GM18861 (cell line): ENCODE results near the gene SSTR3.
"Not testable (repeated sequence)": the region's sequence is repeated elsewhere in the genome, so short reads cannot be mapped to it uniquely, and the experiment has no call there.

ENCODE experiments used
- ATAC-seq: cut with Tn5 transposase; IDR thresholded peaks from one replicate; pipeline ENCODE4 v1.9.1; 2021; ENCODE audit not compliant: unreplicated experiment

SSTR3 gene

DNA sequence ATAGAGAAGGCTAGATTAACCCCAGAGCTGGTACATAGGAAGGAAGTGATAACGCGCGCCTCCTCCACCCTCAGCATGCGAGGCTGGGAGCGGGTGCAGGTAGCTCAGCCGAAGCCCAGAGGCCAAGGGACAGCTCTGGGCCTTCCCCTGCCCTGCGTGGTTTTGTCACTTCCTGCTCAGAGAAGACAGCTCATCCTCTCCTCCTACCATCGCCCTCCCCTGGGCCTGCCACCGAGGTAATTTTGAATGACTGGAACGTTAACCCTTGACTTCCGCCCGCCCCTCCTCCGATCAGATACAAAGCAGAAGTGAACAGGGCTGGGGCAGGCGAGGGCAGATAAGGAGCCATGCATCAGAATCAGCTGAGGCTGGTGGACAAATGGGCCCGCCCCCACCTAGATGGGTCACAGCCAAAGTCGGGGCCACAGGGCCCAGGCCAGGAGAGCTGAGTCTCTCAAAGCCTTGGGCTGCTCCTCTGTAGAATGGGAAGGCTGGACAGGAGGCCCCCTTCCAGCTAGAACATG is 30.2 kb upstream of the SSTR3 start:
- peak; percentile 48 for ATAC-seq

DNA sequence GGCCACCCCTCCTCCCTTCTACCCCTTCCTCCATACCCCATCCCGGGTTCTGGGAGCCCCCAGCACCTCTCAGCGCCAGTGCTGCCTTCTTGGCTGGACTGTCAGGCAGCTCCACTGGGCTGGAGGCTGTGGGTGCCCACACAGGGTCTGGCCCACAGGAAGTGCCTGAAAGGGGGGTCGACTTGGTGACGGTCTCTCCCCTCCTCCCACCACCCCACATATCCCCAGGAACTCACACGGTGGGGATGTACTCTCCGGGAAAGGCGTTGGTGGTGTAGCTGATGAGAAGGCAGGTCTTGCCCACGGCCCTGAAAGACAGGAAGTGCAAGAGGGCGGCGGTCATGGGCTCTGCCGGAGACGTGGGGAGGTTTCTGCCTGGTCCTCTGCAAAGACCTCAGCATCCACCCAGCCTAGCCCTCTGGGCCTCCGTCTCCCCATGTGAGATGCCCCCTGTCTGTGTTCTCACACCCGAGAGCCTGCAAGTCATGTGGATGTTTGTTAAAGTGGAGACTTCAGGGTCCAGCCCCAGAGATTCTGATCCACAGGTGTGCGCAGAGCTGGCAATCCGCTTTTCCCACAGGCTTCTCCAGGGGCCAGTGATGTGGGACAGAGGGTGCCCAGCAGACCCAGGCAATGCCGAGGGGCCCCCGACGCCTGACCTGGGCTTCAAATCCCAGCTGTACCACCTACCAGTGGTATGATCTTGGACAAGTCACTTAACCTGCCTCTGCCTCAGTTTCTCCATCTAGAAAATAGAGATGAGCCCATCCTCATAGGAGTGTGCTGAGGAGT is 29.3 kb upstream of the SSTR3 start:
- ATAC-seq, result no peak

DNA sequence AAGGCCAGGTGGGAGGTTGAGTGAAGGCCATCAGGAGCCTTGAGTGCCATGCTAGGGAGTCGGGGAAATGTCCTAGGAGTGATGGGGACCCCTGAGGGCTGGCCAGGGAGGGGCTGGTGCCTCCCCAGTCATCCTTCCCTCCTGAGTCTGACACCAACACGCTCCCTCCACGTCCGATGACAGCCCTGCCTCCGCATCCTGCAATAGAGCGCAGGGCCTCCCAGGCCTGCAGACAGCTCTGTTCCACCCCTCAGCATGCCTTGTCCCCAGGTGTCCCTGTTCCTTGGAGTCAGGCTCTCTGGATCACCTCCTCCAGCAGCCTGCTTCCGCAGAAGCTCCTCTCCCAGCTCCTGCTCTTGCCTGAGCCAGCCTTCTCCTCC is 28.7 kb upstream of the SSTR3 start:
- no peak for ATAC-seq

DNA sequence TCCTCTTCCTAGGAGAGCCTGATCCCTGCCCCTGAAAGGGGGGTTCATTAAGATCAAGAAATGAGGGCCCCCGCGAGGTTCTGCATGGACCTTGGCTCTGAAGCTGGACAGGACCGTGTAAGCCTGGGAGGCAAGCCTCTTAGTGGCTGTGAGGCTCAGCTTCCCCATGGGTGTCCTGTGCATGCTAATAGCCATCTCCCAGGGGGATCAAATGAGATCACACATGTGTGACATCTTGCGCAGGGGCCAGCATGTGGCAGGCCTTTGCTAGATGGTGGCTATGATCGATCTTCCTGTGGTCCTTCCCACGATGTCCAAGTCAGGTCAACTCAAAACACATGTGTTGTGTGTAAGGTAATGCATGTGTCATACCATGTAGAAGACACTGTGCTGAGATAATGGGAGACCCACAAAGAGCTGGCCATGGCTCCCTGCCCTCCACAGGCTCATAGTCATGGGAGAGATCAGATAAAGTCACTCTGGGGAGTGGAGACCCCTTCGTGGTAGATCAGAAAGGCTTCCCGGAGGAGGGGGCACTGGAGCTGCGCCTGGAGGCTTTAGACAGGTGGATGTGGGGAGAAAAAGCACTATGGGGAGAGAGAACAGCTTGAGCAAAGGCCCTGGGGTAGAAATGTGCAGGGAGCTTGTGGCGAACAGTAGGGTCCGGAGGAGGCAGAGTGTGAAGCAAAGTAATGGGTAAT is 28.1 kb upstream of the SSTR3 start:
- ATAC-seq, result no peak

DNA sequence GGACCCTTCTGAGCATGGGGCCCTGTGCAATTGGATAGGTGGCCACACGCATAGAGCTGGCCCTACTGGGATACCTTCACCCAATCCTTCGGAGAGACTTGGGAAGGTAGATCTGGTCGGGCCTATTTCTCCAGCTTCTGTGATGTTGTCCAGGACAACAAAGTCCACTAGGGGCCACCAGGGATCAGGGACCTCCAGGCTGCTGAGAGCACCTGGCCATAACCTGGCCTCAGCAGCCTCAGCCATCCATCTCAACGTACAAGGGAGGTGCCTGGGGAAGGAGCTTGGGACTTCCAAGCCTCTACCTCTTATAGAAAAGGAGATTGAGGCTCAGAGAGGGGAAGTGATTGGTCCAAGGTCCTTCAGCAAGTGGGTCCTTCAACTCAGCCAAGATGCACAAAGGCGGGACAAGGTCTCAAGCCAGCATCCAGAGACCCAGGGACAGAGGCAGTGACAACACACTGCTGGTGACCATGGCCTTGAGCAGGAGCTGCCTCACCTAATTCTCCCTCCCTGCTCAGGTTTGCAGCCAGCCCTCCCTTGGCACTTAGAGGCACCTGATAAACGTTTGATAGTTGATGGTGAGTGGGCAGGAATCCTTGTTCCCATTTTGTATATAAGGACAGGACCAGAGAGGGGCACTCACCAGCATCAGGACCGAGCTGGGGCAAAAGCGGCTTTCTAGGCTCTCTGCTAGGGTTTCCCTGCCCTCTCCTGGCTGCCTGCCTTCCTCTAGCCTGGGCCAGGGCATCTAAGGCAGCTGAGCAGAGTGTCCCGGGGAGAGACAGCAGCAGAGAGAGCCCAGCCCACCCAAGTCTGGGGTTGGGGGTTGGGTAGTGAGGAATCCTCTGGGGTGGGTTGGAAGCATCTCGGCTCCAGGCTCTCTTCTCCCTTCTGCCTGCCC is 27.3 kb upstream of the SSTR3 start:
- ATAC-seq, result no peak

DNA sequence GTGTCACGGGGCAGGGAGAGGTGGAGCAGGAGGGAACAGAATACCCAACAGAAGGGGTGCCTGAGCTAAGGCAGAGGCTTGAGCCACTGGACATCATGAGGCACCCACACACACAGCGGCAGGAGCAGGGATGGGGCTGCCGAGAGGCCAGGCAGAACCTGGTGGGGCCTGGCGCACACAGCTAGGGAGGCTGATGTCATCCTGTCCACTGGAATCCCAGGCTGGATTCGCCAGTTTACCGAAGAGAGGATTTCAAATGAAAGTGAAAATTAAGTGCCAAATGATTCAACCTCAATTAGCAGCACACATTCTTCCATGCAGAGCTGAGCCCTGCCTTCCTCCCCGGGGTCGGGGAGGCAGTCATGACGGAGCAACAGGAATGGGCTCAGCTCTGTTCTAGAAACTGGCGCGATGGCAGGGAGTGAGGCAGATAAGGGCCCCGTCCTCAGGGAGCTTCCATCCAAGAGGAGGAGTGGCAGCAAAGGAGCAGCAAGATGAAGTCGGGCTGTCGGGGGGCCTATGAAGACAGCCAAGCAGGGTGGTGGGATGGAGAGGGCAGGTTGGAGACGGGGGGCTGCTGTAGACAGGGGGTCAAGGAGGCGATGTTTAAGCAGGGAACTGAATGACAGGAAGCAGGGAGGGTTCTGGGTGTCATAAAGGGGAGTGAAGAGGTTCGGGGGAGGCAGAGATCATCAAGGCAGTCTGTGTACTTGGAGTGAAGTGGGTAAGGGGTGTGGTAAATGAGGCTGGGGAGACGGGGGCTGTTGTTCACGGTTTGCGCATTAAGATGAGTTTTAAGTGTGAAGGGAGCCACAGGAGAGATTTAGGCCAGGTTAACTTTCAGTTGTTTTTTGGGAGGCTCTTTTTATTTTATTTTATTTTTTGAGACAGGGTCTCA is 25.3 kb upstream of the SSTR3 start:
- no peak for ATAC-seq

DNA sequence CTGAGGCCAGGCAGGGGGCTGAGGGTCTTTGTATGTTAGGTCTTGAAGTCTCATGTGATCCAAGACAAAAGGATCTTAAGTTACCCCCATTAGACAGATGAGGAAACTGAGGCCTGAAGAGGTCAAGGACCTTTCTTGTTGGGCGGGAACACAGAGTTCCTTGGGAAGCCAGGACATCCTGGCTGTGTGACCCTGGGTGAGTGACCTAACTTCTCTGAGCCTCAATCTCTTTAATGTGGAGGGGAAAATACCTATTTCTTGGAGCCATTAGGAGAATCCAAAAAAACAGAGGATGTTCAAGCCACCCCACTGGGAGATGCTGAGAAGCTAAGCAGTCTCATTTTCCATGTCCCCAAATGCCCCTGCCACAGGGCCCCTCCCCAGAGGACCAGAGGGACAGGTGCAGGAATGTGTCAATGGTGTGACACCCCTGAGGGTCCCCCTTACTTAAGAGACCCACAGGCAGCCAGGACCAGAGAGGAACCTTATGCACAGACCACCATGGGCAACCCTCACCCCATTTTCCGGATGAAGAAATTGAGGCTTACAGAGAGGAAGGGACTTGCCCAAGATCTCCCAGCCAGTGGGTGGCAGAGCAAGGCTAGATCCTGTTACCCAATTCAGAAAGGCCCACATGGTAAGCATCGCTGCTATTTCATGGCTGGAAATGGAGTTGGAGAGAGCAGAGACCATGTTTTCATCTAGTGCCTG is 23.8 kb upstream of the SSTR3 start:
- ATAC-seq, result no peak

DNA sequence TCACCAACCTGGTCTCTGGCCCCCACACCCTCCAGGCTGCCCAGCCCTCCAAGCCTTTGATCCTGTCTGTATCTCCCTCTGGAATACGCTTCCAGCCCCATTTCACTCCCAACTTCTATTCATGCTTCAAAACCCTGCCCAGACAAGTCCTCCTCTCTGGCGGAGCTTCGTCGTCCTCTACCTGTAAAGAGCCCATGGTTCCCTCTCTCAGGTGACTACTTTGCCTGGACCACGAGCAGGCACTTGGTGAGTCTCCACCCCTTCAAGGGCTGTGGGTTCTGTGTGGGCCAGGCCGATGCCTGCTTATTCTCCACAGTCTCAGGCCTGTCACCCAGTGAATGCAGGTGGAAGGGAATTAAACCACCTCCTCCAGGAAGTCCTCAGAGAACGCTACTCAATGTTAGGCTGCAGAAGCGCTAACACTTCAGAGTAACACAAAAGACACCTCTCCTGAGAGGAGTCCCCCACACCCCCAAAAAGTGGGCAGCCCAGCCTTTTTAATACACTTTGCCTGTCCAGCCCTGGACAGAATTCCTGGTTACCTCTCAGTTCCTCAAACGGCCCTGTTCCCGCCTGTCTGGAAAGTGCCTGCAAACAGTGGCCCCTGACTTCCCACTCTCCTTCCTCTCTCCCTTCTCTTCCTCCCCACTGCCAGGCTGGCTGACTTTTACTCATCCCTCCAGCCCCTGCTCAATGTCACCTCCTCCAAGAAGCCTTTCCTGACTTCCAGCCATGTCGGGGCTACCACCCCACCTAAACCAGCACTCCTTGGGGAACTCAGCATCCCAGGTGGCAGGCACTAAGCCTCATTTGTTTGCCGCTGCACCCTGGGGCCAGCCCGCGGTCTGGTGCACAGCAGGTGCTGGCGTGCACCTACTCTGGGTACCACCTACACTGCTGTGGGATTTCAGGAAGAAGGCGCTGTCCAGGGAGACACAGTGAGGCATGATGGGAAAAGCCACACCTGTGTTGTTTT is 22.7 kb upstream of the SSTR3 start:
- ATAC-seq, result no peak

DNA sequence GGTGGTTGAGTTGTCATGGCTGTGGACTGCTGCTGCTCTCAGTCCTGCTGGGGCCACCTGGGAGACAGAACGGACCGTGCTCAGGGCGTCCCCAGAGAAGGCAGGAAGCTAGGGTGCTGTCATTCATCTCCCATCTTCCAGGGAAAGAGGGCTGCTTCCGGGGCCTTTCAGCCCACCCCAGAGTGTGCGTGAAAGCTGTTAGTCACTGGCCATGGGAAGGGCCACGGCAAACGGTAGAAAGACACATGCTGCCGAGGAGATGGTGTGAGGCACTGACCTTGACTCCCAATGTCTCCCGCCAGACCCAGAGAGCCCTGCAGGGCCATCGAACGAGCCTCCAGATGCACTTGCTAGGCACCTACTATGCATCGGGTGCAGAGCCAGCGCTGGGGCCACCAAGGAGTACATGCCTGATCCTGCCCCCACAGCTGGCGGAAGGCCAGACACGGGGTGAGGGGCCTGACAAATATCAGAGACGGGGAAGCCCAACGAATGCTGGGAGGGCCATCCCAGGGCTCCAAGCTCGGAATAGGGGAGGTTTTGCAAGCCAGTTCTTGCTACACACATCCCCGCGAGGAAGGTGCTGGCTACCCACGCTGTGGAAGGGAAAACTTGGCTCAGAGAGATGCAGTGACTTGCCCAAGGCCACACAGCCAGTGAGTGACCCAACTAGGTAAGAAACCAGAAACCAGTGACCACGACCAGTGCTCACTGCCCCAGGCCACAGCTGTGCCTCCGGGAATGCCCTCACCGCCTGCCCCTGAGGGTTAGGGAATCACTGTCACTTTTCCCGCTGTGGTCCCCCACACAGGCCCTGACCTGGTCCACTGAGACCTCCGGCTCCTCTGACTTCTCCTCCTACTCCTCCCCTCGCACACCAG is 21.7 kb upstream of the SSTR3 start:
- ATAC-seq, result no peak

DNA sequence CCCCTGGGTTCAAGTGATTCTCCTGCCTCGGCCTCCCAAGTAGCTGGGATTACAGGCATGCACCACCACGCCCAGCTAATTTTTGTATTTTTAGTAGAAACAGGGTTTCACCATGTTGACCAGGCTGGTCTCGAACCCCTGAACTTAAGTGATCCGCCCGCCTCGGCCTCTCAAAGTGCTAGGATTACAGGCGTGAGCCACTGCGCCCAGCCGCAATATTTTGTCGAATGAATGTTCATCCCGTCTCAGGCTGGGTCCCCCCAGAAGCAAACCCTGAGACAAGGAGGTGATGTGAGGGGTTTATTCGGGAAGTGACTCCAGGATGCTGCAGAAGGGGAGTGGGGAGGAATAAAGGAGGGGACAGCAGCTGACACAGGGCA is 21.1 kb upstream of the SSTR3 start:
- ATAC-seq, result not testable (repeated sequence)

DNA sequence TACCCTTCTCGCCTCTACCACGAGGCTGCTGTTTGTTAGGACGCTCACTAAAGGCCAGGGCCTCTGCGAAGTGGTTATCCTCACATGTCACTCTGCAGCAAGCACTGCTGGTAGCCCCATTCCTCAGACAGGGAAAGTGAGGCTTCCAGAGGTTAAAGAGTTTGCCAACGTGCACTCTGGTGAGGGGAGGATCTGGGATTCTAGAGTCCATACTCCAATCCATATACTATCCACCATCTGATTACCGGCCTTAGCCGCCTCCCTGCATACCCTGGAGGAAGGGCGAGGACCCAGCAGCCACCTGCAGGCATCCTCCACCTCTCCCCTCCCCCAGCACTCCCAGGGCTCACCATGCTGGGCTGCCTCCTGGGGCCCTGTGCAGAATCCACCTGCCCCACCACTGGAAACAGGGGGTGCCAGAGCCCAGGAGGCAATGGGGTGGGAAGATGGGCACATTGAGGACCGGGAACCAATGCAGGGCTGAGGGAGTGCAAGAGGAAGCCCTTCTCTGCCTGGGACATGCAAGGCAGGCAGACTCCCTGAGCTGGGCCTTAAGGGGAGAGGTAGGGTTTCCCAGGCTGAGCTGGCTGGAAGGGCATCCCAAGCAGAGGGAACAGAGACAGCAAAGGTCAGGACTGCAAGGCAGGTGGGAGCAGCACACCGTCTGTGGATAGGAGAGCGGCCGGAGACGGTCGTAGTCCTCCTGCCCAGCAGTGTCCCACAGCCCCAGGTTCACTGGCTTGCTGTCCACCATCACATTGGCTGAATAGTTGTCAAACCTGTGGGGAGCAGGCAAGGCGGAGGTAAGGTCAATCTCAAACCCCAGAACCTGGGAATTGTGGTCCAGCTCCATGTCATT is 20.1 kb upstream of the SSTR3 start:
- no peak for ATAC-seq

DNA sequence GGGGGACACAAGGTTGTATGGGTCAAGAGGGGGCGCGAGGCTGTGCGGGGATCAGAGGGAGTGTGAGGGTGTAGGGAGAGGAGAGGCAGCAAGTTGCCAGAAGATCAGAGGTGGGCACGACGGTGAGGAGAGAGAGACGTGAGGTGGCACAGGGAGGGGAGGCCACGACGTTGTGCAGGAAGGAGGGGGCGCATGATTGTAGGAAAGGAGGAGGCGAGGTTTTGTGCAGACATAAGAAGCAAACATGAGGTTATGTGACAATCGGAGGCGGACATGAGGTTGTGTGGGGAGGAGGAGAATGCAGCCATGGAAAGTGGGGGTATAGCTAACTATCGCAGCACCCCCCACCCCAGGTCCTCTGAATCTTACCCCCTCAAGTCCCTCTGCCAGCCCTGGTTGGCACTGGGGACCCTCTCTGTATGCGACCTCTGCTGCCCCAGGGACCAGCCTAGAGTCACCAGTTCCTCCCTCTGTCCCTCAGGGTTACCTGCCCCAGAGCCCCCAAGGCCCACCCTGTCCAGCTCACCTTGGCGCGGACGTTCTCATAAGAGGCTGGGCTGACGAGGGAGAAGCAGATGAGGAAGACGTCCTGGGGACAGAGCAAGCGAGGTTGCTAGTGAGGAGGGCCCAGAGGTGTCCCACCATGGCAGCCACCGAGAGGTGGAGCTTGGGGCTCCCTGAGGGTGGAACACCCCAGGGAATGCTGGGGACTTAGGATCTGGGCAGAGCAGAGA is 19.3 kb upstream of the SSTR3 start:
- ATAC-seq, result no peak

DNA sequence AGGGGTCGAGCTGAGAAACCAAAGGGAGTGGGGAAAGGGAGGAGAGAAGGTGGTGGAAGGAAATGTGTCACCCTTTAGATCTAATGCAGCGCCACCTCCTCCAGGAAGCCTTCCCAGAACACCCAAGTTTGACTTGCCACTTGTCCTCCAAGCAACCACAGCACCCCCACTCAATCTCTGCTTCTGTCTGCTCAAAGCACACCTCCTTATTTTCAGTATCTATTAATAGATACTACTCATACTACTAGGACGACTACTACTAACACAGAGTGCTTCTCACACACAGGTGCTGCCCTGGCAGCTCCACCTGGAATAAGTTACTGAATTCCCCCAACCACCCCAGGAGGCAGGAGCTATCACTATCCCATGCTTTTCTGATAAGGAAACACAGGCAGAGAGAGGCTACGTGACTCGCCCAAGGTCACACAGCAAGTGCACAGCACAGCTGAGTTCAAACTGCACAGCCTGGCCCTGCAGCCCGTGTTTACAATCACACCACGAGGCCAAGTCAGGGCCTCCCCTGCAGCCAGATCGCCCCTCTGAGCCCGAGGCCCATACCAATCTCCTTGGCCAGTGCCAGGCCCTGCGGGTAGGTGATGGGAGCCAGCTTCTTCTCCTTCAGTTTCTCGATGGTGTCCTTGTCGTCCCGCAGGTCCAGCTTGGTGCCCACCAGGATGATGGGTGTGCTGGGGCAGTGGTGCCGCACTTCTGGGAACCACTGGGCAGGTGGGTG is 18.6 kb upstream of the SSTR3 start:
- ATAC-seq, result no peak

DNA sequence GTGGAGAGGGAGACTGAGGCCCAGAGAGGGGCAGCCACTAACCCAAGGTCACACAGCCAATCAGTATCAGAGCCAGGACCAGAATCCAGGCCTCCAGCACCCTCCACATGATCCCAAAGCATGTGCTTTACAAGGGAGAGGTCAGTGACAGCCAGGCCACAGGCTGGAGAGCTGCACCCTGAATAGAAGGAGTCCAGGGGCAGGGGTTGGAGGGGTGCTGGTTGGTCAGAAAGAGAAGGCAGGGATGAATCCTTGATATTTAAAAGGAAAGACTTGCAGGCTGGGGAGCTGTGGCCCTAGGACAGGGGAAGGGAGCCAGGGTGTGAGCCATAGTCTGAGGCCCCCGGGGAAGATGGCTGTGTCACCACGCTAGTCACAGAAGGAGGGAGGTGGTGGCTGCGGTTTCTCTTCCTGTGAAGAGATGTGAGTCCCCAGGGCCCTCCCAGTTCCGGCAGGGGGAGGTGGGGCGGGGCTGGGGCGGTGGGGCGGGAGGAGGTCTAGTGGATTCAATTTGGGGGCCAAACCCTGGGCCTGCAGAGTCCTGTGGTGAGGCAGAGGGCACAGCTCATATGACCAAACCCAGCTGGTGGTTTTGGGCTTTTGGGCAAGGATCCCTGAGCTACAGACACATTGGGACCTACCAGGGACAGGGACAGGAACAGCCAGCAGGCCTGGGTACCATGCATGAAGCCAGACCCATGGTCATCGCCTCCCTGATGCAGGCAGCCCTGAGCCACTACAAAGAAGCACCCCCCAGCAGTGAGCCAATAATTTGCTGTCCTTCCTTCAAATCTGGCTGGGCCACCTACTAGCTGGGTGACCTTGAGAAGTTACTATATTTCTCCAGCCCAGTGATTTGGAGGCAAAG is 17.8 kb upstream of the SSTR3 start:
- ATAC-seq, result no peak
